ENCODE results near the gene IL3. TPM values are rescaled to one million over a fixed set of nuclear protein-coding genes. Genes with fewer than 3 reads are reported as not detected.

Gene IL3
- total and polyA plus RNA-seq, 9 of the 15 experiments (the other 6 are each of a cell fraction or from before 2014, with no cell fraction given) = not detected

DNA sequence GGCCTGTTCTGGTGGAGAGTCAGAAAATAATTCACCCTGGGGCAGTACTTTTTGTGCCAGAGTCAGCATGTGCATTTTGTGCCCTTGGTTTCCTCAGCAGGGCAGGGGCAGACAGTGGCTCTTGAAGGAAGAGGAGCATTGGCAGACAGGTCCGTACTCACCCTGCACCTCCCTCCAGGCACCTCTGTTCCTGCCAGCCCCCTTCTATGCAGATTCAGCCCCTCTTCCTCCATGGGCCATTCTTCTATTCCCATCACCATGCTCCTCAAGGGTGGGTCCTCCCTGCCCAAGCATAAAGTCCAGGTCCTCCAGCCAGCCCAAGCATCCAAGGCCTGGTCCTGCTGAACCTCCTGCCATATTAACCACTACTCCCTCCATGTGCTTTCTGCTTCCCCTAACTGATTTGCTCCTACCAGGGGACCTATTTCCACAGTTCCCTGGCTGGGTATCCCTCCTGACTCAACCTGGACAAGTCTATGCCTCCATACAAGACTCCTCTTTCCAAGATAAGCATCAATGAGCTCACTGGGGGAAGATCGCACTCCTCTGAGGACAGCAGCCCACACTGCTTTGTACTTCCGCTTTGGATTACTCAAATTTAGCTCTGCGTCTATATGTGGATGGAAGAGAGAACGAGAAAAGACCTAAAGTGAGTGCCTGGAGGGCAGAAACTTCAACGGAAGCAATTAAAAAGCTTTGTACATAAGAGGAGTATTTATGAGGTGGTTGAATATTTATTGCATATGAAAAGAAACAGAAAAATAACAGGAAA lies 39.7 kb upstream of the IL3 start (continued):
- TF ChIP-seq, protein P1, sequence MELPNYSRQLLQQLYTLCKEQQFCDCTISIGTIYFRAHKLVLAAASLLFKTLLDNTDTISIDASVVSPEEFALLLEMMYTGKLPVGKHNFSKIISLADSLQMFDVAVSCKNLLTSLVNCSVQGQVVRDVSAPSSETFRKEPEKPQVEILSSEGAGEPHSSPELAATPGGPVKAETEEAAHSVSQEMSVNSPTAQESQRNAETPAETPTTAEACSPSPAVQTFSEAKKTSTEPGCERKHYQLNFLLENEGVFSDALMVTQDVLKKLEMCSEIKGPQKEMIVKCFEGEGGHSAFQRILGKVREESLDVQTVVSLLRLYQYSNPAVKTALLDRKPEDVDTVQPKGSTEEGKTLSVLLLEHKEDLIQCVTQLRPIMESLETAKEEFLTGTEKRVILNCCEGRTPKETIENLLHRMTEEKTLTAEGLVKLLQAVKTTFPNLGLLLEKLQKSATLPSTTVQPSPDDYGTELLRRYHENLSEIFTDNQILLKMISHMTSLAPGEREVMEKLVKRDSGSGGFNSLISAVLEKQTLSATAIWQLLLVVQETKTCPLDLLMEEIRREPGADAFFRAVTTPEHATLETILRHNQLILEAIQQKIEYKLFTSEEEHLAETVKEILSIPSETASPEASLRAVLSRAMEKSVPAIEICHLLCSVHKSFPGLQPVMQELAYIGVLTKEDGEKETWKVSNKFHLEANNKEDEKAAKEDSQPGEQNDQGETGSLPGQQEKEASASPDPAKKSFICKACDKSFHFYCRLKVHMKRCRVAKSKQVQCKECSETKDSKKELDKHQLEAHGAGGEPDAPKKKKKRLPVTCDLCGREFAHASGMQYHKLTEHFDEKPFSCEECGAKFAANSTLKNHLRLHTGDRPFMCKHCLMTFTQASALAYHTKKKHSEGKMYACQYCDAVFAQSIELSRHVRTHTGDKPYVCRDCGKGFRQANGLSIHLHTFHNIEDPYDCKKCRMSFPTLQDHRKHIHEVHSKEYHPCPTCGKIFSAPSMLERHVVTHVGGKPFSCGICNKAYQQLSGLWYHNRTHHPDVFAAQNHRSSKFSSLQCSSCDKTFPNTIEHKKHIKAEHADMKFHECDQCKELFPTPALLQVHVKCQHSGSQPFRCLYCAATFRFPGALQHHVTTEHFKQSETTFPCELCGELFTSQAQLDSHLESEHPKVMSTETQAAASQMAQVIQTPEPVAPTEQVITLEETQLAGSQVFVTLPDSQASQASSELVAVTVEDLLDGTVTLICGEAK (IDR thresholded peaks at IDR 0.05) = peak; percentile 35; the same call in 1 of the 2 replicates
- TF ChIP-seq, protein P1 (CRISPR knock-in tag; IDR thresholded peaks at IDR 0.05) = no peak
- TF ChIP-seq MAZ (CRISPR knock-in tag; conservative IDR thresholded peaks at IDR 0.05 in 1 of 2, IDR thresholded peaks at IDR 0.05 in 1 of 2) = peak in 1 of 2 experiments; percentile 59; a peak in 1 of 4 replicates
- TF ChIP-seq ZNF282 (CRISPR knock-in tag; IDR thresholded peaks at IDR 0.05) = no peak
- no peak for TF ChIP-seq PCBP1 (IDR thresholded peaks at IDR 0.05; ENCODE audit: low read depth, low read length, poor library complexity, severe bottlenecking)
- TF ChIP-seq GABPA (tag; conservative IDR thresholded peaks at IDR 0.05; ENCODE audit: low read depth) = peak; percentile 70
- no peak for TF ChIP-seq RBM39 (optimal IDR thresholded peaks at IDR 0.05; ENCODE audit: low read depth, low read length)

Measured in K562 (cell line).